H1 (cell line): ENCODE results near the gene FGF14. TPM values are rescaled to one million over a fixed set of nuclear protein-coding genes. Genes with fewer than 3 reads are reported as not detected.

Experiments
- CTCF ChIA-PET: fragments of 300-600 bp; sonication (Branson Sonifier 250); formaldehyde crosslinking; loops from one replicate; lab custom pipeline; 2021; ENCODE audit not compliant: partially characterized antibody; lab: Charles Lee
- POLR2A ChIA-PET: fragments of 300-600 bp; sonication (Branson Sonifier 250); formaldehyde crosslinking; loops from one replicate; lab custom pipeline; 2021; ENCODE audit warnings: inconsistent platforms; ENCODE audit not compliant: partially characterized antibody; lab: Charles Lee
- DNase-seq, 2 experiments: peaks; one replicate each; pipeline versions ENCODE4 v3.0.0 to v3.0.0-alpha.2; 2010 to 2022; ENCODE audit warnings: low spot score in 2 of 2, low read depth in 1 of 2, mixed read lengths in 1 of 2
- FAIRE-seq: peaks from 2 replicates; lab custom pipeline; 2011; peaks lifted over from hg19 to GRCh38; lab: Jason Lieb, UNC
- H2AFZ ChIP-seq: 2 replicates; pipeline ENCODE4 v1.8.1; 2012; ENCODE audit warnings: low read length, inconsistent platforms
- H2AK5ac ChIP-seq: 2 replicates; pipeline ENCODE4 v1.6.1; 2013; ENCODE audit warnings: low read depth, low read length
- H2BK120ac ChIP-seq: replicated peaks from 2 replicates; pipeline ENCODE3; 2013; ENCODE audit warnings: low read depth, low read length, inconsistent platforms
- H2BK12ac ChIP-seq: 2 replicates; pipeline ENCODE4 v1.6.1; 2013; ENCODE audit warnings: low read depth, low read length
- H2BK15ac ChIP-seq: 2 replicates; pipeline ENCODE4 v1.6.1; 2013; ENCODE audit warnings: low read length
- H2BK20ac ChIP-seq: 2 replicates; pipeline ENCODE4 v1.6.1; 2013; ENCODE audit warnings: low read length
- H2BK5ac ChIP-seq: 2 replicates; pipeline ENCODE4 v1.6.1; 2013; ENCODE audit warnings: low read depth, low read length
- H3K14ac ChIP-seq: 2 replicates; pipeline ENCODE4 v1.6.1; 2013; ENCODE audit warnings: inconsistent platforms; ENCODE audit not compliant: insufficient read length
- H3K18ac ChIP-seq: 2 replicates; pipeline ENCODE4 v1.6.1; 2013; ENCODE audit warnings: low read length; ENCODE audit errors: extremely low read depth
- H3K23ac ChIP-seq: 2 replicates; pipeline ENCODE4 v1.6.1; 2013; ENCODE audit warnings: inconsistent platforms; ENCODE audit not compliant: insufficient read length
- H3K23me2 ChIP-seq: 2 replicates; pipeline ENCODE4 v1.6.1; 2013; ENCODE audit warnings: low read depth, low read length
- H3K27ac ChIP-seq: 2 replicates; pipeline ENCODE4 v1.6.1; 2011; ENCODE audit warnings: low read depth, low read length, inconsistent platforms
- H3K27me3 ChIP-seq, 4 experiments: replicated peaks in 1 of 4; 1 replicate in 1 of 4; 2 replicates in 3 of 4; pipeline versions ENCODE4 v1.6.1 to v1.8.1; 2011 to 2013; ENCODE audit warnings: low read length in 3 of 4, mild to moderate bottlenecking in 3 of 4, inconsistent platforms in 2 of 4, mixed read lengths in 2 of 4, moderate library complexity in 1 of 4; ENCODE audit not compliant: control insufficient read depth in 3 of 4, insufficient read depth in 3 of 4; ENCODE audit errors: extremely low read depth in 1 of 4
- H3K36me3 ChIP-seq, 4 experiments: 2 replicates each; pipeline versions ENCODE4 v1.6.1 to v1.8.1; 2011 to 2013; ENCODE audit warnings: mild to moderate bottlenecking in 4 of 4, low read length in 3 of 4, moderate library complexity in 2 of 4, control low read depth in 1 of 4, inconsistent platforms in 1 of 4; ENCODE audit not compliant: insufficient read depth in 4 of 4, control insufficient read depth in 2 of 4
- H3K4ac ChIP-seq: replicated peaks from 2 replicates; pipeline ENCODE3; 2013; ENCODE audit warnings: low read length, low read depth, mixed read lengths, inconsistent platforms; ENCODE audit not compliant: insufficient read length
- H3K4me1 ChIP-seq, 4 experiments: replicated peaks in 1 of 4; 1 replicate in 1 of 4; 2 replicates in 3 of 4; pipeline versions ENCODE4 v1.6.1 to v1.8.1; 2011 to 2013; ENCODE audit warnings: low read length in 3 of 4, inconsistent platforms in 2 of 4, mixed read lengths in 1 of 4; ENCODE audit not compliant: insufficient read depth in 4 of 4, control insufficient read depth in 3 of 4
- H3K4me2 ChIP-seq, 2 experiments: 2 replicates each; pipeline versions ENCODE4 v1.6.1 to v1.8.1; 2011 to 2013; ENCODE audit warnings: low read depth in 2 of 2, low read length in 2 of 2, control low read depth in 1 of 2, inconsistent platforms in 1 of 2, mild to moderate bottlenecking in 1 of 2; ENCODE audit not compliant: insufficient read depth in 1 of 2
- H3K4me3 ChIP-seq, 4 experiments: fragments of 200-600, 300-600 bp in 1 of 4; sonication (generic), shearing (Covaris generic), sonication (Bioruptor Twin) in 1 of 4; 2 replicates each; pipeline versions ENCODE4 v1.5.1 to v1.8.1; 2011 to 2016; ENCODE audit warnings: low read length in 4 of 4, low read depth in 3 of 4, control low read depth in 2 of 4, inconsistent platforms in 2 of 4, mild to moderate bottlenecking in 2 of 4, mixed read lengths in 1 of 4, moderate library complexity in 1 of 4; ENCODE audit not compliant: insufficient read depth in 2 of 4; ENCODE audit errors: extremely low read depth in 1 of 4
- H3K56ac ChIP-seq: replicated peaks from 2 replicates; pipeline ENCODE3; 2013; ENCODE audit warnings: low read depth, mild to moderate bottlenecking, mixed read lengths, low read length, inconsistent platforms; ENCODE audit not compliant: insufficient read length
- H3K79me1 ChIP-seq: 2 replicates; pipeline ENCODE4 v1.6.1; 2013; ENCODE audit warnings: low read depth, low read length, control low read depth
- H3K79me2 ChIP-seq, 2 experiments: 2 replicates each; pipeline versions ENCODE4 v1.6.1 to v1.8.1; 2012 to 2013; ENCODE audit warnings: low read length in 2 of 2, mild to moderate bottlenecking in 2 of 2, inconsistent platforms in 1 of 2; ENCODE audit not compliant: insufficient read depth in 2 of 2, control insufficient read depth in 1 of 2
- H3K9ac ChIP-seq, 4 experiments: replicated peaks in 1 of 4; 1 replicate in 1 of 4; 2 replicates in 3 of 4; pipeline versions ENCODE4 v1.6.1 to v1.8.1; 2011 to 2013; ENCODE audit warnings: low read depth in 3 of 4, low read length in 3 of 4, control low read depth in 2 of 4, mild to moderate bottlenecking in 2 of 4, moderate library complexity in 2 of 4, inconsistent platforms in 1 of 4; ENCODE audit errors: extremely low read depth in 1 of 4
- H3K9me3 ChIP-seq, 2 experiments: 2 replicates each; pipeline versions ENCODE4 v1.6.1 to v1.8.1; 2012 to 2013; ENCODE audit warnings: mild to moderate bottlenecking in 2 of 2, moderate library complexity in 2 of 2, control low read depth in 1 of 2, inconsistent platforms in 1 of 2, low read depth in 1 of 2, low read length in 1 of 2, mixed read lengths in 1 of 2; ENCODE audit not compliant: insufficient read depth in 2 of 2
- H4K20me1 ChIP-seq, 2 experiments: replicated peaks in 1 of 2; 2 replicates each; pipeline versions ENCODE3 to v1.8.1; 2011 to 2013; ENCODE audit warnings: inconsistent platforms in 2 of 2, low read length in 2 of 2, mild to moderate bottlenecking in 1 of 2; ENCODE audit not compliant: insufficient read depth in 2 of 2, control insufficient read depth in 1 of 2
- H4K5ac ChIP-seq: 2 replicates; pipeline ENCODE4 v1.6.1; 2013; ENCODE audit warnings: low read length, low read depth, mixed read lengths, inconsistent platforms; ENCODE audit not compliant: insufficient read length
- H4K8ac ChIP-seq: 2 replicates; pipeline ENCODE4 v1.8.0; 2013; ENCODE audit warnings: mild to moderate bottlenecking, moderate library complexity, low read length, inconsistent platforms; ENCODE audit not compliant: insufficient read depth; ENCODE audit errors: extremely low read depth
- H4K91ac ChIP-seq: replicated peaks from 2 replicates; pipeline ENCODE3; 2013; ENCODE audit warnings: low read length, mixed read lengths, inconsistent platforms; ENCODE audit not compliant: insufficient read length
- ATF2 ChIP-seq: IDR thresholded peaks from 2 replicates; pipeline ENCODE4 v1.6.1; 2012; ENCODE audit warnings: low read length, inconsistent platforms
- CBX5 ChIP-seq: fragments of 300-800, 300-1000 bp; sonication (generic); IDR thresholded peaks from 2 replicates; pipeline ENCODE4 v1.7.1; 2016; ENCODE audit warnings: antibody characterized with exemption, low read length, low read depth
- CBX8 ChIP-seq: fragments of 300-800, 300-1000 bp; sonication (generic); IDR thresholded peaks from 2 replicates; pipeline ENCODE4 v1.7.1; 2016; ENCODE audit warnings: low read depth, low read length, borderline replicate concordance
- CHD2 ChIP-seq: IDR thresholded peaks from 2 replicates; pipeline ENCODE4 v1.6.1; 2012; ENCODE audit warnings: low read length, improper control_type of control experiment
- MAFK ChIP-seq: IDR thresholded peaks from 2 replicates; pipeline ENCODE4 v1.6.1; 2012; ENCODE audit warnings: low read depth, mild to moderate bottlenecking, improper control_type of control experiment, low read length
- NRF1 ChIP-seq: IDR thresholded peaks from 2 replicates; pipeline ENCODE4 v1.6.1; 2011; ENCODE audit warnings: mild to moderate bottlenecking, low read depth, low read length, improper control_type of control experiment
- RBBP5 ChIP-seq: IDR thresholded peaks from 2 replicates; pipeline ENCODE4 v1.7.1; 2012; ENCODE audit warnings: low read depth, mild to moderate bottlenecking, inconsistent platforms, low read length, moderate library complexity, borderline replicate concordance
- RXRA ChIP-seq: IDR thresholded peaks from 2 replicates; pipeline ENCODE4 v1.6.1; 2011; ENCODE audit warnings: low read depth, mild to moderate bottlenecking, low read length, moderate library complexity; ENCODE audit not compliant: insufficient read depth
- SIRT6 ChIP-seq: IDR thresholded peaks from one replicate; pipeline ENCODE4 v1.7.1; 2012; ENCODE audit warnings: low read length, inconsistent platforms
- TAF1 ChIP-seq: IDR thresholded peaks from 2 replicates; pipeline ENCODE4 v1.6.1; 2011; ENCODE audit warnings: mild to moderate bottlenecking, low read depth, low read length
- TAF7 ChIP-seq: optimal IDR thresholded peaks from 2 replicates; pipeline ENCODE3; 2011; ENCODE audit warnings: low read depth, mild to moderate bottlenecking, inconsistent platforms, low read length, moderate library complexity, borderline replicate concordance
- polyA plus RNA-seq, 7 experiments: library from polyadenylated mRNA; depleted of rRNA in 3 of 7; stranded (reverse) in 5 of 7; unstranded in 2 of 7; fragments of >200 nt in 5 of 7; fragments of 200-250 nt in 2 of 7; gene quantifications; 1 replicate in 5 of 7; 2 replicates in 1 of 7; 4 replicates in 1 of 7; pipeline versions ENCODE4 v1.2.1 to v1.2.3, GENCODE V29; 2011 to 2013; ENCODE audit warnings: missing spikeins in 2 of 7, mixed read lengths in 2 of 7
- total RNA-seq: library from RNA; stranded (reverse); fragmentation: NEBNext Ultra II Directional; extraction: Animal tissue kit (Norgen Biotek cat#: 25700); gene quantifications from 2 replicates; pipeline ENCODE4 v1.2.1, GENCODE V29; 2021

FGF14 gene
- total and polyA plus RNA-seq, 2 of the 8 experiments (the other 6 are each of a cell fraction or from before 2014, with no cell fraction given), result 0.05 to 0.58 TPM

GRCh38 chr13:101728021-101728420 lies 673.8 kb downstream of the FGF14 start:
- FAIRE-seq, result no peak
- Histone ChIP-seq H2BK15ac (no peak overlapping the region), H3K79me2 (no peaks in the 10 kb centered on the region), H4K91ac (no peak overlapping the region), H2BK120ac (no peak overlapping the region), H3K18ac (no peak overlapping the region), H3K4me1 (no peaks in the 10 kb centered on the region), H4K20me1 (no peaks in the 10 kb centered on the region), H3K23me2 (no peaks in the 10 kb centered on the region), H2BK12ac (no peak overlapping the region), H3K4ac (no peak overlapping the region), H2BK5ac (no peak overlapping the region), H2AK5ac (no peak overlapping the region), H3K4me2 (no peak overlapping the region), H3K4me3 (no peak overlapping the region), H3K36me3 (no peaks in the 10 kb centered on the region), H3K27ac (no peak overlapping the region), H3K9me3 (no peaks in the 10 kb centered on the region), H2AFZ (no peak overlapping the region), H3K27me3 (no peaks in the 10 kb centered on the region), H3K9ac (no peak overlapping the region), H4K5ac (no peak overlapping the region), H2BK20ac (no peak overlapping the region), H3K14ac (no peak overlapping the region), H3K56ac (no peak overlapping the region), H3K23ac (no peak overlapping the region), H4K8ac (no peak overlapping the region), H3K79me1 (no peaks in the 10 kb centered on the region)
- no peak for TF ChIP-seq CBX5
- no peak for TF ChIP-seq TAF7
- no peak for TF ChIP-seq MAFK
- no peak for TF ChIP-seq CBX8
- TF ChIP-seq RBBP5, result no peak
- no peak for TF ChIP-seq RXRA
- TF ChIP-seq ATF2, result no peak
- no peak for TF ChIP-seq CHD2
- no peak for TF ChIP-seq TAF1
- TF ChIP-seq NRF1, result no peak
- TF ChIP-seq SIRT6, result no peak
- POLR2A ChIA-PET, result no interaction called here
- CTCF ChIA-PET, result no interaction called here
- no peak for DNase-seq
